SJSA1 (cell line): Measurements from ENCODE around the gene MARCHF5. TPM values are rescaled to one million over a fixed set of nuclear protein-coding genes. Genes with fewer than 3 reads are reported as not detected.
A peak's percentile ranks its signal among the peaks of the same experiment; 100 is the strongest.
"Not testable (repeated sequence)": the region's sequence is repeated elsewhere in the genome, so short reads cannot be mapped to it uniquely, and the experiment has no call there.

Source experiments
- DNase-seq, 2 experiments: peaks; one replicate each; pipeline ENCODE4 v3.0.0-alpha.2; 2015 to 2020; ENCODE audit warnings: low spot score in 2 of 2, low read depth in 1 of 2
- H3K27ac ChIP-seq: fragments of 250-450 bp; sonication (Bioruptor Pico); 2 replicates; pipeline ENCODE4 v1.5.1; 2020; ENCODE audit warnings: mild to moderate bottlenecking, moderate library complexity
- H3K27me3 ChIP-seq: fragments of 250-450 bp; sonication (Bioruptor Pico); replicated peaks from 2 replicates; pipeline ENCODE4 v1.5.1; 2020; ENCODE audit warnings: mild to moderate bottlenecking, moderate library complexity
- H3K36me3 ChIP-seq: fragments of 250-450 bp; sonication (Bioruptor Pico); 2 replicates; pipeline ENCODE4 v1.5.1; 2020; ENCODE audit warnings: mild to moderate bottlenecking
- H3K4me1 ChIP-seq: fragments of 250-450 bp; sonication (Bioruptor Pico); replicated peaks from 2 replicates; pipeline ENCODE4 v1.6.1; 2021; ENCODE audit warnings: mild to moderate bottlenecking
- H3K4me3 ChIP-seq: fragments of 250-450 bp; sonication (Bioruptor Pico); 2 replicates; pipeline ENCODE4 v1.5.1; 2020; ENCODE audit warnings: mild to moderate bottlenecking
- H3K9me3 ChIP-seq: fragments of 250-450 bp; sonication (Bioruptor Pico); replicated peaks from 2 replicates; pipeline ENCODE4 v1.5.1; 2020; ENCODE audit warnings: mild to moderate bottlenecking
- total RNA-seq: library from RNA; depleted of rRNA; stranded (reverse); fragments of >200 nt; shearing (Covaris generic); gene quantifications from 2 replicates; pipeline ENCODE4 v1.2.3, GENCODE V29; 2014

Gene MARCHF5
- total RNA-seq, 1 experiment from 2014 or later, result 11.7 TPM

DNA sequence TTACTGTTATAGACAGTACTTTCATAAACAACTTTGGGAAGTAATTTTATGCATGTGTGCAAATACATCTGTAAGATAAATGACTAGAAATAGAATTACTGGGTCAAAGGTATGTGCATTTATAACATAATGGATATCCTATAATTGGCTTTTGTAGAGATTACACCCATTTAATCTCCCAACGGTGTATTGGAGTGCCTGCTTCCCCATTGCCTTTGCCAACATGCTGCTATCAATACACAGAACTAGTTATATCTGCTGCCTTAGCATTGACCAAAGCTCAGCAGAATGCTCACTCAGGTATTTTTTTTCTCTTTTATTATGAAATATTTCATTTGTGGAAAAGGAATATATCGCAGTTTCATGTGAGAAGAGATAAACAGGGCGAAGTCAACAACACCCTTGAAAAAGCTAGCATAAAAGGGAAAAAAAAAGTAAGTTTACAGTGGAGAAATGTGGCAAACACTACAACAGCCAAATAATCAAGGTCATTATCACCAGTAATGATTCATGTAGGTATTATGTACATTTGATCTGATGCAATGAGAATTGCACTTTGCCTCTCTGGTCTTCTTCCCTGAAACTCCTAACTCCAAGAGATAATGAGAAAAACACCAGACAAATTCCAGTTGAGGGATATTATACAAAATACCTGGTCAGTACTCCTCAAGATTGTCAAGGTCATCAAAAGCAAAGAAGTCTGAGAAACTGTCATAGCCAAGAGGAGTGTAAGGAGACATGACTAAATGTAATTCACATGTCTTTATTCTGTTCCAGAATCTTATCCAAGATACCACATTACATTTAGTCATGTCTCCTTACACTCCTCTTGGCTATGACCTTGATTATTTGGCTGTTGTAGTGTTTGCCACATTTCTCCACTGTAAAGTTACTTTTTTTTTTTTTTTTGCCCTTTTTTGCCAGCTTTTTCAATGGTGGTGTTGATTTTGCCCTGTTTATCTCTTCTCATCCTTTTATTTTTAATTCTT lies 36.8 kb downstream of the MARCHF5 start:
- 0 out of 2 replicates have a peak, but pooled peaks cover 10% of the 10 kb centered on the region for H3K36me3 ChIP-seq
- H3K9me3 ChIP-seq, result no peaks in the 10 kb centered on the region
- H3K4me1 ChIP-seq, result peaks cover 9% of the 10 kb centered on the region; the same call in 1 of the 2 replicates
- H3K4me3 ChIP-seq, result no peak overlapping the region
- no peaks in the 10 kb centered on the region for H3K27me3 ChIP-seq
- no peak for DNase-seq
- no peak overlapping the region for H3K27ac ChIP-seq

DNA sequence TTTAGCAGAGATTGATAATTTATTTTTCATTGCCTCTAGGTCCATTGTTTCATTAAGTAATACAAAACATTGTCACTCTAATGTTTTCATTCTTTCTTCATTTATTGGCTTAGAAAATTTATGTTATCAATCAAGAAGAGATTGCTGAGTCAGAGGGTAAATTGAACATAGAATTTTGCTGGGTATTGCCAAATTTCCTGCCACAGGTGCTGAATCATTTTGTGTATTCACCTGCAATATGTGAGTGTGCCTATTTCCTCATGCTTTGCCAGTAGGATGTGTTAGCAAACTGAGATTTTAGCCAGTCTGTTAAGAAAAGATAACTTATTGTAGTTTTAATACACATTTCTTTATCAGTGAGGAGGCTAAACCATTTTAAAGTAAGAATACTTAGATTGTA lies 38.0 kb downstream of the MARCHF5 start:
- no peak for DNase-seq
- no peak overlapping the region for H3K27ac ChIP-seq
- H3K4me3 ChIP-seq, result no peak overlapping the region
- no peaks in the 10 kb centered on the region for H3K27me3 ChIP-seq
- 0 out of 2 replicates have a peak, but pooled peaks cover 7% of the 10 kb centered on the region for H3K36me3 ChIP-seq
- no peaks in the 10 kb centered on the region for H3K4me1 ChIP-seq
- H3K9me3 ChIP-seq, result no peaks in the 10 kb centered on the region

DNA sequence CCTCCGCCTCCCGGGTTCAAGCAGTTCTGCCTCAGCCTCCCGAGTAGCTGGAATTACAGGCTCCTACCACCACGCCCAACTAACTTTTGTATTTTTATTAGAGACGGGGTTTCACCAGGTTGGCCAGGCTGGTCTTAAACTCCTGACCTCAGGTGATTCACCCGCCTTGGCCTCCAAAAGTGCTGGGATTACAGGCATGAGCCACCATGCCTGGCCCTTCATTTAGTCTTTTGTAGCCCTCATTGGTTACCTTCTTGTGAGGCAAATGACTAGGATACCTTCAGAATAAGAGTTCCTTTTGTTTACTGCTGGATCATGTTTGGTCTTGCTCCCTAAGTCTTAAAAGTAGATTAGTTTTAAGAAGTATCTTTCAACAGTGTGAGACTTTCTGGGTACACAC lies 39.0 kb downstream of the MARCHF5 start:
- not testable (repeated sequence) for H3K36me3 ChIP-seq, H3K4me1 ChIP-seq, H3K27me3 ChIP-seq, DNase-seq, H3K9me3 ChIP-seq, H3K4me3 ChIP-seq, H3K27ac ChIP-seq

DNA sequence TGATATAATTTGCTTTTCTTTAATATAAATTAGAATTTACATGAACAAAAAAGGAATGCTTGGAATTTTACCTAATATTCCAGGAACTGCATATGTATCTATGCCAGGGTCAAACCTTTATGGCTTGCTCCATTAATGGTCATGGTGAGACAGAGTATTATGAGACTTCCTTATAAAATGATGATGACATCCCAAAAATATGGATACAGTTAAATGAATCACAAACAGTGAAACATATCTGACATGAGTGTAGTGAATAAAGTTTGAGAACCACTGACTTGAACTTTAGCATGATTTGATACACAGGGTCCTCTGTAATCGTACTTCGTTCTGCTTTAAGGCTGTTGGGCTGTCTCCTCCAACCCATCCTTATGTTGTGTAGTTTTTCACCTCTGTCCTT lies 51.8 kb downstream of the MARCHF5 start:
- DNase-seq, result no peak
- Histone ChIP-seq H3K9me3 (no peaks in the 10 kb centered on the region), H3K27ac (no peak overlapping the region), H3K36me3 (peaks cover 25% of the 10 kb centered on the region), H3K4me1 (no peaks in the 10 kb centered on the region), H3K4me3 (no peak overlapping the region), H3K27me3 (no peaks in the 10 kb centered on the region)

DNA sequence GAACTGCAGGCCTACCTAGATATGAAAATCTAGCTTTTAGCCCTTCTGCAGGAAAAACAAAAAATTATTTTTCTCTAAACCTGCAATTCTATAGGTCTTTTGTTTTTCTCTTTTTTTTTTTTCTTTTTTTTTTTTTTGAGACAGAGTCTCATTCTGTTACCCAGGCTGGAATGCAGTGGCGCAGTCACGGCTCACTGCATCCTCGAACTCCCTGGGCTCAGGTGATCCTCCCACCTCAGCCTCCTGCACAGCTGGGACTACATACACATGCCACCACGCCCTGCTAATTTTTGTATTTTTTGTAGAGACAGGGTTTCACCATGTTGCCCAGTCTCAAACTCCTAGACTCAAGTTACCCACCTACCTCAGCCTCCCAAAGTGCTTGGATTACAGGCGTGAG lies 54.6 kb downstream of the MARCHF5 start:
- H3K4me1 ChIP-seq, H3K27ac ChIP-seq: not testable (repeated sequence)

DNA sequence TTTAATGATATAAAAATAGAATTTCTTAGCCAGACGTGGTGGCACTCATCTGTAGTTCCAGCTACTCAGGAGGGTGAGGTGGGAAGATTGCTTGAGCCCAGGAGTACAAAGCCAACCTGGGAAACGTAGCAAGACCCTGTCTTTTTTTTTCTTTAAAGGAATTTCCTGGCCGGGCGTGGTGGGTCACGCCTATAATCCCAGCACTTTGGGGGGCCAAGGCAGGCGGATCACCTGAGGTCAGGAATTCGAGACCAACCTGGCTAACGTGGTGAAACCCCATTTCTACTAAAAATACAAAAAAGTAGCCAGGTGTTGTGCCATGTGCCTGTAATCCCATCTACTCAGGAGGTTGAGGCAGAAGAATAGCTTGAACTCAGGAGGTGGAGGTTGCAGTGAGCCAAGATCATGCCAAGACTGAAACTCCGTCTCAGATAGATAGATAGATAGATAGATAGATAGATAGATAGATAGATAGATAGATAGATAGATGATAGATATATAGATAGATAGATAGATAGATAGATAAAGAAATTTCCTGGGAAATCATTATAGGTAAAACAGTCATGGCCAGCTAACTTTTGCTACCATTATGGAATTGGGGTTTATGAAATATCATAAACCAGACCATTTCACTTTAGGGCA lies 56.2 kb downstream of the MARCHF5 start:
- H3K27me3 ChIP-seq, H3K27ac ChIP-seq, H3K4me1 ChIP-seq, DNase-seq, H3K9me3 ChIP-seq, H3K4me3 ChIP-seq: not testable (repeated sequence)
- peaks cover 61% of the 10 kb centered on the region for H3K36me3 ChIP-seq

More for the DNA sequence above, 54.6 kb downstream of the MARCHF5 start:
- H3K4me3 ChIP-seq, H3K27me3 ChIP-seq, DNase-seq, H3K9me3 ChIP-seq: not testable (repeated sequence)
- peaks cover 50% of the 10 kb centered on the region for H3K36me3 ChIP-seq

DNA sequence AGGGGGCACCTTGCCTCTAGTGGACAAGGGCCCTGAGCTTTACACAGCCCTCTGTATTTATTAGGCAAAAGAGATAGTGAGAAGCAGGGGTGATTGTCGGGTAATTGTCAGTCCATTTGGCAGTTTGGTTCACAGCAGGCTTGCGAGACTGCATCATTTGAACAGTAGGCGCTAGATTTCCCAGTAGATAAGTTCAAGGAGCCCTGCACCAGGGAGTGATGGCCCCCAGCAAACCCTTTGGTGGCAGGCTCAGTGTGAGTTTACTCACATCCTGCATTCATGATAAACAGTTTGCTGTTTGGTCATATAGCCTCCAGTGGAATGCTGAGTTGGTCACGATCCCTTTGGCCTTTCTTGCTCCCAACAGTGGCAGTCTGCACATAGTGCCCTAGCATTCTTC lies 59.4 kb downstream of the MARCHF5 start:
- no peak overlapping the region for H3K4me3 ChIP-seq
- peaks cover 49% of the 10 kb centered on the region for H3K36me3 ChIP-seq
- no peaks in the 10 kb centered on the region for H3K27me3 ChIP-seq
- no peak overlapping the region for H3K27ac ChIP-seq
- H3K4me1 ChIP-seq, result no peaks in the 10 kb centered on the region
- H3K9me3 ChIP-seq, result no peaks in the 10 kb centered on the region
- DNase-seq, result no peak

DNA sequence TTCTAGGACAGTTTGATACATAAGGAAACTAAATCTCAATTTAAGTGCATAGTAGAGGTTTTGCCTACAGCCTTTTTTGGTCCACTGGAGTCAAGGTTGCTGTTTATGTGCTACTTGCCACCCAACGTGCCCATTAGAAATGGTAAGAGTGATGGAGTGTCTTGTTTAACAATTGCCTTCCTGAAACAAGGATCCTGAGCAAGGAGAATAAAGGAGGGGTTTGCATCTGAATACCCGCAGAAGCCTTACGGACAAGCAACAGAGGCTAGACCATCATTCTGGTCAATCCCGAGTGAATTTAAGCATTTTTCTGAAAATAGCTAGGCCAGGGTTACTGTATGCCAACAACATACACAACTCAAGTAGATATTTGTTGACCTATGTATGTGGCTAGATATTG lies 63.6 kb downstream of the MARCHF5 start:
- no peak overlapping the region for H3K4me3 ChIP-seq
- no peak for DNase-seq
- H3K9me3 ChIP-seq, result no peaks in the 10 kb centered on the region
- no peaks in the 10 kb centered on the region; the same call in none of the 2 replicates for H3K27me3 ChIP-seq
- H3K27ac ChIP-seq, result no peak overlapping the region
- no peaks in the 10 kb centered on the region for H3K4me1 ChIP-seq
- H3K36me3 ChIP-seq, result peaks cover 25% of the 10 kb centered on the region

DNA sequence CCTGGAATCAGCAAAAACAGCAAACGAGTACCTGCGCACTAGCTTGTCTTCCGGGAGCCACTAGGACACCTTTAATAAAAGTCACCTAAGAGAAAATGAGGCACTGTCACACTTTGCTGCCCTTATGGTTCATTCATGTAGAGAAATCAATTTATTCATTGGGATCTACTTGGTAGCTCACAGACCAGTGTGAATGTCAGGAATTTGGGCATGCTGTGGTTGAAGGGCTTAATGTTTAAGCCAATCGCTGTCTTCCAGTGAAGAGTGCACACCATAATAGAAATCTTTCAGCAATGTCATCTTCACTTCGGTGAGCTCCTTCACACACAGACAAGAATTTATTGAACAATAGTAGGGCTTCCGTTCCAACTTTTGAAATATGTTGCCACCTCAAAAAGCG lies 65.1 kb downstream of the MARCHF5 start:
- Histone ChIP-seq H3K9me3 (no peaks in the 10 kb centered on the region), H3K4me3 (no peak overlapping the region), H3K27ac (no peak overlapping the region), H3K27me3 (no peaks in the 10 kb centered on the region; the same call in none of the 2 replicates), H3K36me3 (peaks cover 12% of the 10 kb centered on the region), H3K4me1 (no peaks in the 10 kb centered on the region)
- no peak for DNase-seq

DNA sequence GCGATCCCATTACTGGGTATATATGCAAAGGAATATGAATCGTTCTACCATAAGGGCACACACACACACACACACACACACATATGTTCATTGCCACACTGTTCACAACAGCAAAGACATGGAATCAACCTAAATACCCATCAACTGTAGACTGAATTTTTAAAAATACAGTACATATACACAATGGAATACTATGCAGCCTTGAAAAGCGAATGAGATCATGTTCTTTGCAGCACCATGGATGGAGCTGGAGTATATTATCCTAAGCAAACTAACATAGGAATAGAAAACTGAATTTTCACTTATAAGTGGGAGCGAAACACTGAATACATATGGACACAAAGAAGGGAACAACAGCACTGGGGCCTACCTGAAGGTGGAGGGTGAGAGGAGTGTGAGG lies 72.5 kb downstream of the MARCHF5 start:
- Histone ChIP-seq H3K27me3 (no peaks in the 10 kb centered on the region), H3K9me3 (no peaks in the 10 kb centered on the region; the same call in 1 of the 2 replicates), H3K27ac (no peak overlapping the region), H3K4me3 (no peak overlapping the region), H3K36me3 (no peaks in the 10 kb centered on the region), H3K4me1 (no peaks in the 10 kb centered on the region)
- no peak for DNase-seq

DNA sequence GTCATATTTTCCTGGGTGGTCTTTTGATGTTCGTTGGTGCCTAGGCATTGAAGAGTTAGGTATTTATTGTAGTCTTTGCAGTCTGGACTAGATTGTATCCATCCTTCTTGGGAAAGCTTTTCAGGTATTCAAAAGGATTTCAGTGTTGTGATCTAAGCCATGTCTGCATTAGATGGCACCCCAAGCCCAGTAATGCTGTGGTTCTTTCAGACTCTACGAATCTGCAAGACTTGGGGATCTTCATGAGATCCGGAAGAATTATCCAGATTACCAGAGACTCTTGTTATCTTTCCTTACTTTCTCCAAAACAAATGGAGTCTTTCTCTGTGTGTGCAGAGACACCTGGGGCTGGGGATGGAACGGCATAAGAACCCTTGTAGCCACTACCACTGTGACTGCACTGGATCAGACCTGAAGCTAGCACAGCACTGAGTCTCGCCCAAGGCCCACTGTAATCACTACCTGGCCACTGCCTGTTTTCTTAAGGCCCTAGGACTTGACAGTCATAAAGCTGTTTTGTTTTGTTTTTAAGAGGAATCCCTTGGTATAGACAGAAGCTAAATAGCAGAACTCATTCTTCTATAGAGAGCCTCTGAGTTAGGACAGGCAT lies 75.5 kb downstream of the MARCHF5 start:
- Histone ChIP-seq H3K27ac (no peak overlapping the region), H3K4me3 (no peak overlapping the region), H3K36me3 (no peaks in the 10 kb centered on the region), H3K4me1 (no peaks in the 10 kb centered on the region), H3K27me3 (no peaks in the 10 kb centered on the region), H3K9me3 (no peaks in the 10 kb centered on the region; the same call in 1 of the 2 replicates)
- no peak for DNase-seq

DNA sequence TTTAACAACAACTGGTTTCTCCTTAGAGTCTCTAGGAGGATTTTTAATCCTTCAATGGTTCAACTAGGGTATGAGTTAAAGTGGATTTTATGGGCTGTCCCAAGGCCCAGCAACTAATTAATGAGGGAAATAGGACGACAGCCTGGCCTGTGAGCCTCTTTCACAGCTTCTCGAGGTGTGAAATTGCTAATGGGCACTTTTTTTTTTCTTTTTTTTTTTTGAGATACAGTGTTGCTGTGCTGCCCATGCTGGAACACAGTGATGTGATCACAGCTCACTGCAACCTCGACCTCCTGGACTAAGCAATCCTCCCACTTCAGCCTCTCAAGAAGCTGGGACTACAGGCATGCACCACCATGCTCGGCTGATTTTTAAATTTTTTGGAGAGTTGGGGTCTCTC lies 87.0 kb downstream of the MARCHF5 start:
- Histone ChIP-seq H3K4me1 (no peaks in the 10 kb centered on the region; the same call in 1 of the 2 replicates), H3K36me3 (no peaks in the 10 kb centered on the region), H3K4me3 (no peak overlapping the region), H3K27me3 (no peaks in the 10 kb centered on the region), H3K9me3 (no peaks in the 10 kb centered on the region), H3K27ac (no peak overlapping the region)
- no peak for DNase-seq

DNA sequence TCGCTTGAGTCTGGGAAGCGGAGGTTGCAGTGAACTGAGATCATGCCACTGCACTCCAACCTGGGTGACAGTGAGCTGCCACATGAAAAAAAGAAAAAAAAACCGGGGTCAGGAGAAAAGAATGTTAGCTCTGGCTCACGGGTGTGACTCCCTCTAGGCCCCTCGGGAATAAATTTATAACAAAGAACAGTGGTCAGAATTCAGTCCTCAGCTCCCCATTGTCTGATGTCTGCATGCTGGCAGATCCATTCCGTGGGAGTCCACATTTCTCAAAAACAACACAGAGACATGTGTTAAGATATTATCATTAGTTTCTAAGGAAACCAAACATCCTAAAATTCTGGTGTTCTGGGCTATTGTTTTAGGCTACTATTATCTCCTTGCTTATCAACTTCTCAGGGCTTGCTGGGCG lies 90.6 kb downstream of the MARCHF5 start:
- no peaks in the 10 kb centered on the region for H3K36me3 ChIP-seq
- no peak overlapping the region for H3K4me3 ChIP-seq
- H3K9me3 ChIP-seq, result no peaks in the 10 kb centered on the region
- no peaks in the 10 kb centered on the region; the same call in 1 of the 2 replicates for H3K27me3 ChIP-seq
- no peak overlapping the region for H3K27ac ChIP-seq
- DNase-seq, result peak in 1 of 2 experiments; percentile 7
- H3K4me1 ChIP-seq, result no peaks in the 10 kb centered on the region; the same call in 1 of the 2 replicates
